NK-92 (cell line): ENCODE results near the gene KRT32.
"Not testable (repeated sequence)": the region's sequence is repeated elsewhere in the genome, so short reads cannot be mapped to it uniquely, and the experiment has no call there.

ENCODE experiments used
- DNase-seq: peaks from one replicate; lab custom pipeline; 2025; ENCODE audit not compliant: unreplicated experiment; lab: John Stamatoyannopoulos, UW

KRT32 gene

DNA sequence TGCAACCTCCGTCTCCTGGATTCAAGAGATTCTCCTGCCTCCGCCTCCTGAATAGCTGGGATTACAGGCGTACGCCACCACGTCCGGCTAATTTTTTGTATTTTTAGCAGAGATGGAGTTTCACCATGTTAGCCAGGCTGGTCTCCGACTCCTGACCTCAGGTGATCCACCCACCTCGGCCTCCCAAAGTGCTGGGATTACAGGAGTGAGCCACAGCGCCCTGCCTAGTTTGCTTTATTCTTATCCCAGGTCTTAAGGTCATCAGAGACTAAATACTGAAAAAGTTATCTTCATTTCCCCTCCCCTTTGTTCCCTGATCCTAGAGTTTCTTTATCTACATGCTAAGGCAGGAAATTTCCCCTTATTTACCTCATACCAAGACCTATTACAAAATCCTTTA is 36.8 kb downstream of the KRT32 start:
- not testable (repeated sequence) for DNase-seq

DNA sequence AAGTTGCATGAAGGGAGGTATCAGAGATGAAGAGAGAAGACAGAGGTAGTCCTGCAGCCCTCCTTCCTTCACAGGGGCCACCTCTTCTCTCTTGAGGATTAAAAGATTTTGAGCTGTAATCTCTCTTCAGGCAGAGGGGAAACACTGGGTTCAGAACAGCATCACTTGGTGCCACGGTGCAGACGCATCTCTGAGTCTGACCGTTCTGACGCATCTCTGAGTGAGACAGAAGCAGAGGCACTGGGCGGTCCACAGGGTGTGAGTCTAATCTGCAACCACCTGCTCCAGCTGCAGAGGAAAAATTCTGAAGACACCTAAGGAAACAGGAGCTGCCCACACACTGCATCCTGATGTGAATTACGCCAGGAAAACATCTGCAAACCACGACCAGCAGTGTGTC is 37.5 kb downstream of the KRT32 start:
- no peak for DNase-seq

DNA sequence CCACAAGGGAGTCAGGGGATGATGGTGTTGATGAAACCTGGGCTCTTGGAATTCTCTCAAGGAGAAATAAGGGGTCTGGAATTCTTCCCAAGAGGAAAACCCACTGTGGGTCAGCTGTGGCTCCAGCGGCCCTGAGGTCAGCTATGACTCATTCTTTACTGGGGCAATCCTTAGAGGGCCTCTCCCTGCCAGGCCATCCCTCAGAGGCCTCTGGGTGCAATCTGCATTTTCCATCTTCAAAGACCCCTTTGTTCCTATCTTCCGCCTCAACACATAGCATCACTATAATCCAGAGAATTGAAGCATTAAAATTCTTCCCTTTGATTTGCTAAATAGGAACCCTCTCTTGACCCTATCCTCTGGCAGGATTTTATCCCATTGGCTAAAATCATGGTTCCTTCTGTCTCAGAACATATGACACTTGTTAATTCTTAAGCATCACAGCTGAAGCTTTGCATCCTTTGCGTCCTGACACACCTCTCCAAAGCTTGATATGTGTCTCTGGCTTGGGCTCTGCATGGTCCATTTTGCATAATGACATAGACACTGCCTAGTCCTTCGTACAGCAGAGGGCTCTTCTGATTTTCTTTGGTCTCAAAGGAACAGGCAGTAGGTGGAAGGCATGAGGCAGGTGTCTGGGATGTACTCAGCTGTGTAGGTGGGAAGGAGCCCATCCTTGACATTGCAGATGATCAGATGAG is 38.4 kb downstream of the KRT32 start:
- DNase-seq = no peak

DNA sequence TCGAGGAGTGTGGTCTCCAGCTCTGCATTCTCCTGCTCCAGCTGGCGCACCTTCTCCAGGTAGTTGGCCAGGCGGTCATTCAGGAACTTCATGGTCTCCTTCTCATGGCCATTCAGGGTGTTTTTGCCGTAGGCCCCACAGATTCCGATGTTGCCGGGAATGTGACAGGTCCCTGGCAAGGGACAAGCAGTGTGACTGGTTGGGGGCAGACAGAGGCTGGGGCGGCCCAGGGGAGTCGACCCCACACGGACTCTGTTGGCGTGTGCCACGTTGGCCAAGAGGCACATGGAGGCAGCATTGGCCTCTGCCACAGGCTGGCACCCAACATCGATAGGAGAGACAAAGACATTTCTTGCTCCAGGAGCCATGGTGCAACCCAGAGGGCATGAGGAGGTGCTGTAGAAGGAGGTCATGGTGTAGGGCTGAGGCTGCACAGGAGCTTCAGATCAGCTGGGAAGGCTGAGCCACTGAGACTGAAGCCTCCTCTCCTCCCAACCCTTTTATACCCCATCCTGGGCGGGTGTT is 43.0 kb downstream of the KRT32 start, which contains the start of gene KRT37:
KRT37 (minus strand) TSS at position 475 of the 525 bp plus-strand sequence; CDS start at position 413, 62 bp downstream.
- DNase-seq = no peak

DNA sequence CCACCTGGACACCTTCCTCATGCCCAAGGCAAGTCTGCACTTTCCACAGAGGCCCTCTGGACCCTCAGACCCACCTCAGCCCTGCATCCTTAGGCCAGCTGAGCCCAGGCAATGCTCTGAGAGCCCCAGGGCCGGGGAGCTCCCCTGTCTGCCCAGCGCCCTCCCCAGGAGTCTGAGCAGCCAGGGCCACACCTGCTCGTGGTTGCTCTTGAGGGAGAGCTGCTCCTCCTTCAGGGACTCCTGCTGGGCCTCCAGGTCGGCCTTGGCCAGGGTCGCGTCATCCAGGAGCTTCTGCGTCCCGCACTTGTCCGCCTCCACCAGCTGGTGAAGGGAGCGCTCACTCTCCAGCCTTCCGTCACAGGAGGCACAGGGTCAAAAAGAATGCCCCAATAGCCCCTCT is 44.6 kb downstream of the KRT32 start:
- not testable (repeated sequence) for DNase-seq

DNA sequence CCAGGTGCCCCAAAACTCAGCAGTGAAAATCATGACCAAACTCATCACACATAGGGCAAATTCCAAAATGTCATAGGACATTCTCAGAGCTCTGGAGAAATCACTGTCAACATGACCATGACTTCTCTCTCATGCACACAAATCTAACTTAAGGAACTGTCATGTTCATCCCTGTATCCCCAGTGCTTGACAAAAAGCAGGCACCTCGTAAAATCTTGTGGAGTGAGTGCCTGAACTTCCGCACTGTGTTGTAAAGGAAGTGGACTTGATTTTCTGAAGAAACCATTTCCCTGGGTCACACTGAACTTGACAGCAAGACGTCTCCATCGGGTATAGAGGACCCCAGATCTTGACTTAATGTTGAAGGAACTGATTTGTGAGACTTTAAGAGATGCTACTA is 45.6 kb downstream of the KRT32 start:
- no peak for DNase-seq

DNA sequence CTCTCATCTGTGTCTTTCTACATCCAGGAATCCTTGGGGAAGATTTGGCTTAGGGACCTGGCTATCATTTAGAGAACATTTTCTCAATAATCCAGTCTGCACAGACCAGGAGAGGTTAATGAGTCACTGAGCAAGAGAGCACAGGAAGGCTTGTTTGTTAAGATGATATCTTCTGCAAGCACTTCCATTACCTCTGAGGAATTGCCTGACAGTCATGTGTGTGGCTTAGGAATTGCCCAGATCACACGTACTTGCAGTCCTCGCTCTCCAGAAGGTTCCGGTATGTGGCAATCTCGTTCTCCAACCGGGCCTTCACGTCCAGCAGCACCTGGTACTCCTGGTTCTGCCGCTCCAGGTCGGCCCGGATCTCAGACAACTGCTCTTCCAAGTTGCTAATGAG is 46.1 kb downstream of the KRT32 start:
- no peak for DNase-seq

DNA sequence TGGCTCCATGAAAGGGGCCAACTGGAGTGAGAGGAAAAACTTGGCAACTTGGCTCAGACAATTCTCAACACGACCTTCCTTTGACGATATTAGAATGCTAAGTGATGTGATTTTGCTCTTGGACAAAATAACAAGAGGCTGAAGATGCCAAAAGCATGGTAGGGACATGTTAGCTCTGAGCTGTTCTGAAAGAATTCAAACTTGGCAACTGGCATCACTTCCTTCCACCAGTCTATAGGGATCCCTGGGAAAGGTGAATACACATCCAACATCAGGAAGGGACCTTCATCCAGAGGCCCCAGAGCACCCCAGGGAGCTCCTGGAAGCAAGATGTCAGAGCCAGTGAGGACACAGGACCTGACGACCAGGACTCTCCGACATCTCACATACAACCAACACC is 47.1 kb downstream of the KRT32 start:
- no peak for DNase-seq

DNA sequence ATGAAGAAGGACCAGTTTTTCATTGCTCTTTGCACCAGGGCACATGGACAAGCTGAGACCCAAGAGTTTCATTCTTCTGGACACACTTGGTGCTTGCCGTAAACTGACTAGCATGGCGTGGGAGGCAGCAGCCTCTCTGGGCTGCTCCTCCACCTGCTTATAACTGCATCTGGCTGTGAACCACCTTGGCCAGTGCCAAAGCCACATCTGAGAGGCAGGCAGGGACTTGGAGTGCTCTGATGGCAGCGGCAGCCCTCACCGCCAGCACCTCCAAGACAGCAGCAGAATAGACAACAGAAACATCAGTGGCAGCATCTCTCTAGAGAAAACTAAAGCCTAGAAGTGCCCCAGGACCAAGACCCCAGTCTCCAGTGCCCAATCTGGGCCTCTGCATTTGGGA is 47.5 kb downstream of the KRT32 start:
- DNase-seq = no peak

DNA sequence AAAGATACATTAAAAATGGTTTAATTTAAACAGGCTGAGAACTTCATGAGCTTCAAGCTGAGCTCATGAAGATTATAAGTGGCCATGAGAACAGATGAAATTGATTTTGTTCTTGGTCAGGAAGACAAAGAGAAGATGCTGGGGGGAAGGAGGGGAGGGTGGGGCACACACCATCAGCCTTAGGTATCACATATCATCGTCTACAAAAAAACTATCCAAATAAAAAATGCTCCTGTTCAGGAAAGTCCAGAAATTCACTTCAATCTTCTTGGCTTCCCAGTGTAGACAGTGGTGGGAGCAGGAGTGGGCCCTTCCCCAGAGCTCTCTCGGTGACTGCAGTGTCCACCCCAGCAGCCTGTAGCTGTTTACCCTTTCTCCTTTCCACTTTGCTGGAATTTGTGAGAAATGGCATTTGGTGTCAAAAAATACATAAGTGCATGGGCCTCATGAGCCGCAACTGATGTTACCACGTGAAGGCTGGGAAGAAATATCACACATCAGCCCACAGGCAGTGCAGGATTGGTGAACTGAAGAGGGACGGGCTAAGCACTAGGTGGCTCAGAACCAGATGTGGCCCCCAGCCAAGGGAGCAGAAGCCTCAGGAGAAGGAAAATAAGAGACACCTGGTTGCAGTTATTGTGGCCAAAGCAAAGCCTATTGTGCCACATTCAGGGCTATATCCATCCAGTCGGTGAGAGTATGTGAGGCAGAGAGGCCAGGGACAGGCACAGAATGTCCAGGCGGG is 48.9 kb downstream of the KRT32 start:
- no peak for DNase-seq

DNA sequence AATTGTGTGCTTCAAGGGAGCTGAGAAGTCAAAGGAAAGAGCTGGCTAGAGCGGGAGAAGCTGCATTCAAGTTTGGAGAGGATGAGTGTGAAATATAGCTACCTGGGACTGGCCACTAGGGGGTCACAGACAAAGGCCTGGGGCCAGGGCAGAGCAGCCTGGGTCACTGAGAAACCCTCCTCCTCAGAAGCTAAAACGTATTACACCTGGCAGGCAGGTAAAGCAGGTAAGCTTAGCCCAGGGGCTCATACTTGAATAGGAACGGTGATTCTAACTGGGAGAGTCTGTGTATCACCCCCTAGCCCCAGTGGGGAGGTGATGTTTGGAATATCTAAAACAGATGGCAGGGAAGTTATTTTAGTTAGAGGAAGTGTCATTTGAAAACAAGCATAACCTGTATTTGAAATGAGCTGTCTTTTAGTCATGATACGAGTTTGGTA is 49.6 kb downstream of the KRT32 start:
- DNase-seq = no peak

DNA sequence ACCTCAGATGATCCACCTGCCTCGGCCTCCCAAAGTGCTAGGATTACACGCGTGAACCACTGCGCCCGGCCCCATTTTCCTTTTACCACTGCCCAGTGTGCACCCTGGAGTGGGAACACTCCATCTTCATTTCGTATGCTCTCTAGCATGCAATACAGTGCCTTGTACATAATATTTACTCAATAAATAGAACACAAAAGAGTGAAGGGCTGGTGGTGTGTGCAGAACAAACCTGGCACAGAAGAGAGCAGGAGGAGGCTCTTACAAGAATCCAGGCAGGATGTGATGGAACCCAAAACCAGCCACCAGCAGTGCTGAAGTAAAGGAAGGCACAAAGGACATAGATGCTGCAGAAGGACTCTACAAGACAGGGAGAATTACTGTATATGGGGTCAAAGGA is 50.1 kb downstream of the KRT32 start:
- no peak for DNase-seq

DNA sequence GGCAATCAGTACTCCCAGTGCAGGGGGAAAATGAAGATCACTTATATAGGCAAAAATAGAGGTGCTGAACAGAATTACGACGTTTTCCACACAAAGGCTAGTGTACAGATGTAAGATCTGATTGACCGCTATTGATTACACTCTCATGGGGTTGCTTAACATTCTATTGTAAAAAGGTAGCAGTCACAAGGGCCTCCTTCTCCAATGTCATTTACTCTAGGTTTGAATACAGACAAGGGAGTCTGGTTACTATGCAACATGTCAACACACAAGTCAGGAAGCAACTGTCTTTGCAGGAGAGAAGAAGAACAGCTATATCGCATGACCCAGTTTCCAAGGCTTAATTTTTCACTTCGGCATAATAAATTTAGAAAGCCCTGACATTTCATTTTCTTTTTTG is 50.7 kb downstream of the KRT32 start:
- DNase-seq = no peak

DNA sequence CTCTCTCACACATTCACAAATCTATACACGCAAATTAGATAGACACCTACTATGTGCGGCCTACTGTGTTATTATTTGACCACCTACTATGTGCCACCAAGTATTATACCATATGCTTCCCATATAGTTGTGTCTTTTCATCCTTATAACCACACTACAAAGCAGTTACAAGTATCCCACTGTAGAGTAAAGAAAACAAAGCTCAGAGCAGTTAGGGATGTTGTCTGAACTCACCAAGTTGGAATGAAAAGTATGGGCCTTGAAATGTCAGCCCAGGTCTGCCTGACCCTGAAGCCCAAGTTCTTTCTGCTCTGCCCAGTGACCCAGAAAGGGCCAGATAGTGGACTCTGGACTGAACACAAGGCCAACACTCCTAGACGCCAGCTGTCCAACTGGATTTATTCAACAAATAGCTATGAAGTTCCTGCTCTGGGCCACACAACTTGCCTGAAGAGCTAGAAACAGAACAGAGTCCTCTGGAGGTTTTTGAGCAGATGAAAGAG is 51.3 kb downstream of the KRT32 start:
- DNase-seq = no peak

DNA sequence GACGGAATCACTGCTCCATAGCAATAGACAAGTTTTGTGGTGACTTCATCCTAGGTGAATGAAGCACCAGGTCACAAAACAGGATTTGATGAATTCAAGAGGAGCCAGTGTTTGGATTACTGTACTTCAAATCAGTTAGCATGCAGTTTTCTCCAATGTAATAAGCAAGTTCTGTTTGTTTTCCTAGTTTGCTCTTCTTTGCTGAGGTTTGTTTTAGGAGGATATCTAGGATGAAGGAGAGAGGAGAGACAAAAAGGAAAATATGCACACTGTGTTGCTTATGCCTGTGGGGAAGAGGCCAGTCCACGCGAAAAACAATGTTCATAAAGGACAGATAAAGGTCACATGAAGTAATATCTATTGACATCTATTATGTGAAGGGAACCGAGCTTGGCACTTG is 51.8 kb downstream of the KRT32 start:
- DNase-seq = no peak

DNA sequence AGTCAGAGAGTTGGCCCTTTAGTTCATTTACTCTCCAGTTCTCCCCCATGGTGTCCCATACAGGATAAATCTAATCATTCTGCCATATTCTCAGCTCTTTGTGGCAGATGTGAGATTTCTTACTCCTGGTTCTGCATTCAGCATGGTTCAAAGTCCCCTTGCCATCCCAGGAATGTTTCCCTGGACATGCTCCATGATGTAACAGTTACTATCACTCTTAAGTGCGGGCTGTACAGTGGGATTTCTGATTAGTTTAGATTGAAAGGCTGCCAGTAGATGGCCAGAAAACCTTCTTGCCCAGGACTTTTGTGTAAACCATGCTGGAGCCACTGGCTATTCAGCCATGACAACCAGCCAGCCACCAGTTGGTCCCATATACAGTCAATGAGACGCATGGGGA is 53.2 kb downstream of the KRT32 start:
- DNase-seq = no peak

DNA sequence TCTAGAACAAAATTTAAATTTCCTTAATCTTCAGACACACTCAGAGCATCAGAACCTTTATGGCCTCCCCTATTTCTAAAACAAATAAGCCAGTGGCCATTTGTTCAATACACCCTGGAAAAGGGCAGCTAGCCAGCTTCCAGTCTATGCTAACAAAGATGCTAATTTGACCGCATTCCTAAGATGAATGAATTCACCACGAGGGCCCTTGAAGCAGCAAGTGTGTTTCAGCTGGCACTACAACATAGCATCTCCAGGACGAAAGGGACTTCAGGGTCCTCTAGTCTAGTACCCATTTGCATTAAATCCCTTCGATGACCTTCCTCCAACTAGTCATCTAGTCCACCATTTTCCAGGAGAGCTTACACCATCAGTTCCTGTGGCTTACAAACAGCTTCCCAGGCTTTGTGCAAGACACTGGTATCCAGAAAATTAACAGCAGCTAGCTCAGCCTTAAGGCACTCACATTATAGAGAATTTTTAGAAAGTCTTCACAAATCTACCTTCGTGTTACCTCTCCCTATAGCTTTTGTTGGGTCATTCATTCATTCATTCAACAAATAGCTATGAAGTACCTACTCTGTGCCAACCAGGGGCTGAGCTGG is 53.7 kb downstream of the KRT32 start:
- DNase-seq = no peak

DNA sequence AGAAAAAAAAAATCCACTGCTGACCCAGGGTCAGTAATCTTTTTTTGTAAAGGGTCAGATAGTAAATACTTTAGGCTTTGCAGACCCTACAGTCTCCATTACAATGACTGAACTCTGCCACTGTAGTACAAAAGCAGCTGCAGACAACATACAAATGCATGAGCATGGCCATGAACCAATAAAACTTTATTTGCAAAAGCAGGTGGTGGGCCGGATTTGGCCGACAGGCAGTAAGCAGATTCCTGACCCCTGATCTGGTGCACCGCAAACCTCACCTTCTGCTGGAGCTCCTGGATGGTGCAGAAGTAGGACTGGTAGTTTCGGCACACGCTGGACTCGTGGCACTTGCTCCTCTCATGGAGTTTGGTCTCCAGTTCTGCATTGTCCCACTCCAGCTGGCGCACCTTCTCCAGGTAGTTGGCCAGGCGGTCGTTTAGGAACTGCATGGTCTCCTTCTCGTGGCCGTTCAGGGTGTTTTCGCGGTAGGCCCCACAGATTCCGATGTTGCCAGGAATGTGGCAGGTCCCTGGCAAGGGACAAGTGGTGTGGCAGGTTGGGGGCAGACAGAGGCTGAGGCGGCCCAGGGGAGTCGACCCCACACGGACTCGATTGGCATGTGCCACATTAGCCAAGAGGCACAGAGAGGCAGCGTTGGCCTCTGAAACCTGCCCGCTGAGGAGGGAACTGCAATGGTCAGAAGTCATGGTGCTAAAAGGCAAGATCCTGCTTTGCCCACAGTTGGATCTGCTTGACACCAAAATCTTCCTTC is 55.9 kb downstream of the KRT32 start:
- no peak for DNase-seq
